HepG2 (cell line): ENCODE data around the gene COASY. TPM values are rescaled to one million over a fixed set of nuclear protein-coding genes. Genes with fewer than 3 reads are reported as not detected.

Source experiments
- BRCA1 ChIP-seq: sonication (generic); formaldehyde crosslinking; IDR thresholded peaks from 2 replicates; pipeline ENCODE4 v1.4.0; 2020; ENCODE audit warnings: missing genetic modification reagents
- CAMTA2 ChIP-seq: sonication (generic); formaldehyde crosslinking; IDR thresholded peaks from 2 replicates; pipeline ENCODE4 v1.4.0; 2020; ENCODE audit warnings: mild to moderate bottlenecking, missing genetic modification reagents, borderline replicate concordance
- CC2D1A ChIP-seq: sonication (generic); formaldehyde crosslinking; IDR thresholded peaks from 2 replicates; pipeline ENCODE4 v1.8.1; 2023; ENCODE audit warnings: mild to moderate bottlenecking, missing genetic modification reagents
- CREM ChIP-seq, 2 experiments: sonication (generic) in 1 of 2; formaldehyde crosslinking in 1 of 2; IDR thresholded peaks; 2 replicates each; pipeline versions ENCODE4 v1.4.0 to v1.6.1; 2016 to 2020; ENCODE audit warnings: antibody characterized with exemption in 1 of 2, mild to moderate bottlenecking in 1 of 2, missing genetic modification reagents in 1 of 2
- GTF2F1 ChIP-seq: fragments of 150-350 bp; IDR thresholded peaks from 2 replicates; pipeline ENCODE4 v1.6.1; 2014; ENCODE audit warnings: low read length
- HCFC1 ChIP-seq: fragments of 150-350 bp; IDR thresholded peaks from 2 replicates; pipeline ENCODE4 v1.6.1; 2014; ENCODE audit warnings: low read depth, low read length
- HDAC2 ChIP-seq: sonication (generic); formaldehyde crosslinking; IDR thresholded peaks from 2 replicates; pipeline ENCODE4 v1.4.0; 2020; ENCODE audit warnings: missing genetic modification reagents
- KDM5A ChIP-seq: fragments of 200-600 bp; sonication (generic); IDR thresholded peaks from 2 replicates; pipeline ENCODE4 v1.7.0; 2018; ENCODE audit warnings: antibody characterized with exemption, mild to moderate bottlenecking, low read length, borderline replicate concordance
- KDM5B ChIP-seq: sonication (generic); formaldehyde crosslinking; IDR thresholded peaks from 2 replicates; pipeline ENCODE4 v1.4.0; 2020; ENCODE audit warnings: missing genetic modification reagents, mild to moderate bottlenecking, borderline replicate concordance
- MAF1 ChIP-seq: sonication (generic); formaldehyde crosslinking; IDR thresholded peaks from 2 replicates; pipeline ENCODE4 v1.5.0; 2020; ENCODE audit warnings: missing genetic modification reagents, borderline replicate concordance
- MYNN ChIP-seq: sonication (generic); formaldehyde crosslinking; IDR thresholded peaks from 2 replicates; pipeline ENCODE4 v1.4.0; 2020; ENCODE audit warnings: mild to moderate bottlenecking, low read depth, missing genetic modification reagents
- MZF1 ChIP-seq: sonication (generic); formaldehyde crosslinking; IDR thresholded peaks from 2 replicates; pipeline ENCODE4 v1.8.1; 2023; ENCODE audit warnings: mild to moderate bottlenecking, missing genetic modification reagents, borderline replicate concordance
- NBN ChIP-seq: fragments of 450-650 bp; conservative IDR thresholded peaks from 2 replicates; pipeline ENCODE4 v1.6.1; 2017
- NFRKB ChIP-seq: fragments of 450-650 bp; IDR thresholded peaks from 2 replicates; pipeline ENCODE4 v1.6.1; 2017
- PAXIP1 ChIP-seq: sonication (generic); formaldehyde crosslinking; conservative IDR thresholded peaks from 2 replicates; pipeline ENCODE4 v1.4.0; 2020; ENCODE audit warnings: mild to moderate bottlenecking, missing genetic modification reagents, moderate library complexity
- PREB ChIP-seq: sonication (generic); formaldehyde crosslinking; IDR thresholded peaks from 2 replicates; pipeline ENCODE4 v1.4.0; 2020; ENCODE audit warnings: missing genetic modification reagents
- RBM39 ChIP-seq: fragments of 200-400 bp; formaldehyde crosslinking; IDR thresholded peaks from one replicate; pipeline ENCODE4 v1.6.1; 2018; ENCODE audit warnings: antibody characterized with exemption, mild to moderate bottlenecking, low read depth, low read length; ENCODE audit not compliant: poor library complexity, severe bottlenecking
- TAF1 ChIP-seq: sonication (generic); formaldehyde crosslinking; IDR thresholded peaks from 2 replicates; pipeline ENCODE4 v1.4.0; 2020; ENCODE audit warnings: missing genetic modification reagents
- ZBTB4 ChIP-seq: sonication (generic); formaldehyde crosslinking; IDR thresholded peaks from 2 replicates; pipeline ENCODE4 v1.4.0; 2020; ENCODE audit warnings: missing genetic modification reagents, mild to moderate bottlenecking, borderline replicate concordance
- ZEB1 ChIP-seq: IDR thresholded peaks from 2 replicates; pipeline ENCODE4 v1.6.1; 2012; ENCODE audit warnings: mild to moderate bottlenecking, low read depth, inconsistent platforms; ENCODE audit not compliant: insufficient replicate concordance
- ZFP36L2 ChIP-seq: sonication (generic); formaldehyde crosslinking; IDR thresholded peaks from 2 replicates; pipeline ENCODE4 v1.4.0; 2020; ENCODE audit warnings: missing genetic modification reagents
- ZNF615 ChIP-seq: sonication (generic); formaldehyde crosslinking; IDR thresholded peaks from 2 replicates; pipeline ENCODE4 v1.5.0; 2020; ENCODE audit warnings: mild to moderate bottlenecking, missing genetic modification reagents, borderline replicate concordance
- polyA plus RNA-seq, 8 experiments: library from polyadenylated mRNA; depleted of rRNA in 3 of 8; stranded (reverse) in 7 of 8; unstranded in 1 of 8; fragments of >200 nt; fragmentation: Illumina TruSeq in 4 of 8; extraction: Trizol in 4 of 8; gene quantifications; 2 replicates each; pipeline versions ENCODE4 v1.2.1 to v1.2.3, GENCODE V29; 2011 to 2016; ENCODE audit warnings: low read depth in 4 of 8, missing spikeins in 1 of 8, mixed read lengths in 1 of 8; ENCODE audit not compliant: insufficient read depth in 1 of 8
- total RNA-seq, 5 experiments: library from RNA; depleted of rRNA; stranded (reverse); fragments of >200 nt; fragmentation: Illumina TruSeq; extraction: Trizol; gene quantifications; 2 replicates each; pipeline ENCODE4 v1.2.3, GENCODE V29; 2016; ENCODE audit warnings: low read depth in 1 of 5

COASY gene
- total and polyA plus RNA-seq, 2 of the 13 experiments (the other 11 are each of a cell fraction or from before 2014, with no cell fraction given): 90.7 to 125 TPM

- TF ChIP-seq PAXIP1 (CRISPR knock-in tag) (peak; percentile 91), HDAC2 (peak; percentile 76), ZNF615 (CRISPR knock-in tag) (no peak), CC2D1A (CRISPR knock-in tag) (no peak), TAF1 (CRISPR knock-in tag) (peak; percentile 42; the same call in 1 of the 2 replicates), PREB (CRISPR knock-in tag) (no peak), HCFC1 (no peak), MYNN (peak; percentile 93), NFRKB (no peak), MZF1 (CRISPR knock-in tag) (peak; percentile 45; the same call in 1 of the 2 replicates), KDM5B (peak; percentile 87; the same call in 1 of the 2 replicates), CAMTA2 (CRISPR knock-in tag) (no peak), ZFP36L2 (CRISPR knock-in tag) (no peak), MAF1 (CRISPR knock-in tag) (no peak), CREM (IDR thresholded peaks at IDR 0.05) (peak; percentile 72), CREM (CRISPR knock-in tag; IDR thresholded peaks at IDR 0.05) (no peak), KDM5A (no peak), ZEB1 (no peak), RBM39 (no peak), NBN (no peak), GTF2F1 (no peak), BRCA1 (CRISPR knock-in tag) (0 out of 2 replicates have a peak, but pooled peaks have one; percentile 51), ZBTB4 (peak; percentile 77)
Observed at GRCh38 chr17:42541041-42541833, 20.7 kb upstream of the COASY start (continued).
